ENCODE results near the gene ADAT3. TPM values are rescaled to one million over a fixed set of nuclear protein-coding genes. Genes with fewer than 3 reads are reported as not detected.
A peak's percentile ranks its signal among the peaks of the same experiment; 100 is the strongest.

ADAT3 gene
- total RNA-seq, 3 donors from 2014 or later = 12.5 to 21.9 (median 19.6) TPM

- H3K4me1 ChIP-seq (ENCODE audit: low read depth) = peaks cover 46% of the 10 kb centered on the region
- intact Hi-C loops (cut with DNase I, micrococcal nuclease) = no loop called here
- H3K36me3 ChIP-seq (ENCODE audit: low read depth) = no peaks in the 10 kb centered on the region
- ATAC-seq = no peak
- no peak for TF ChIP-seq CTCF (IDR thresholded peaks at IDR 0.05)
- H3K9me3 ChIP-seq = no peaks in the 10 kb centered on the region
- peak in 1 of 3 donors; percentile 75 for DNase-seq
- H3K4me3 ChIP-seq = peak overlapping the region; percentile 39
Observed at GRCh38 chr19:1862068-1862423, 43.2 kb upstream of the ADAT3 start.

DNA sequence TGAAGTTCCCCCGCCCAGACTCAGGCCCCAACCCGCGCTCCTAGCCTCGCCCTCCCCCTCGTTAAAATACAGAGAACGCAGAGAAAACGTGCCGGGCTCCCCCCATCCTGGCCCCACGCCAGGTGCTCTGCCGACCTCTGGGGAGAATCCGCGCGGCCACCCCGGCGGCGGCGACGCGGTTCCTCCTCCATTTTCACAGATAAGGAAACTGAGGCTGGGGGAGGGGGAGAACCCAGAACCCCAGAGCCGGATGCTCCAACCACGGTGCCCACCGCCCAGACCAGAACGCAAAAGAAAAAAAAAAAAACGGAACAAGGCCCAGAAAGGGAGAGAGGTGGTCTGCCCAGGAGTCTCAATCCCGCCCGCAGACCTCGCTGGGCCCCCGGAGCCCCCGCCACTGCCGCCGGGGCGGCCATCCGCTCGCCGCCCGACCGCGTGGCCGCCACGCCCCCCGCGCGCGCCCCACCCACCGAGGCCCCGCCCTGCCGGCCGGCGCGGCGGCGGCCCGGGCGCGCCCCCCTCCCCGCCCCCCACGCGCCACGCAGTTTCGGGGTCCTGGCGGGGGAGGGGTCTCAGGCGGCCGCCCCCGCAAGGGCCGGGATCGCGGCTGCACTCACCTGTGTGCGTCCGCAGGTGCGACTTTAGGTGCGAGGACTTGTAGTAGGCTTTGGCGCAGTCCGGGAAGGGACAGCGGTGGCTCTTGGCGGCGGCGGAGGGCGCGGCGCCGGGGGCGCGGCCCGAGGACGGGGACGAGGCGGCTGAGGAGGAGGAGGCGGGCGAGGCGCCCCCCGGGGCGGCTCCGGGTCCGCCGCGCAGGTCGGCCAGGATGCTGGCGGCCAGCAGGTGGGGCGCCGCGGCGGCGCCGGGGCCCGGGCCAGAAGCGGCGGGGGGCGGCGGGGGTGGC is 42.5 kb upstream of the ADAT3 start:
- Histone ChIP-seq H3K4me1 (ENCODE audit: low read depth) (peaks cover 45% of the 10 kb centered on the region), H3K4me3 (peak overlapping the region; percentile 39), H3K9me3 (no peaks in the 10 kb centered on the region), H3K36me3 (ENCODE audit: low read depth) (no peaks in the 10 kb centered on the region)
- DNase-seq (peak; percentile 71 to 81 (median 76)), ATAC-seq (peak; percentile 4)
- intact Hi-C loops (cut with DNase I, micrococcal nuclease) = no loop called here
- TF ChIP-seq CTCF (IDR thresholded peaks at IDR 0.05) = no peak

GRCh38 chr19:1863328-1863637 is 41.9 kb upstream of the ADAT3 start, which contains the start of gene KLF16:
Gene KLF16, minus strand, starts transcription at chr19:1863579. Its CDS starts 82 bp downstream, at chr19:1863497.
- no peaks in the 10 kb centered on the region for H3K9me3 ChIP-seq
- DNase-seq = no peak
- H3K4me3 ChIP-seq = peak within 1 kb of the TSS; percentile 39
- intact Hi-C loops (cut with DNase I, micrococcal nuclease) = no loop called here
- no peak for ATAC-seq
- no peaks in the 10 kb centered on the region for H3K36me3 ChIP-seq (ENCODE audit: low read depth)
- TF ChIP-seq CTCF (IDR thresholded peaks at IDR 0.05) = no peak
- H3K4me1 ChIP-seq (ENCODE audit: low read depth) = peaks cover 39% of the 10 kb centered on the region

DNA sequence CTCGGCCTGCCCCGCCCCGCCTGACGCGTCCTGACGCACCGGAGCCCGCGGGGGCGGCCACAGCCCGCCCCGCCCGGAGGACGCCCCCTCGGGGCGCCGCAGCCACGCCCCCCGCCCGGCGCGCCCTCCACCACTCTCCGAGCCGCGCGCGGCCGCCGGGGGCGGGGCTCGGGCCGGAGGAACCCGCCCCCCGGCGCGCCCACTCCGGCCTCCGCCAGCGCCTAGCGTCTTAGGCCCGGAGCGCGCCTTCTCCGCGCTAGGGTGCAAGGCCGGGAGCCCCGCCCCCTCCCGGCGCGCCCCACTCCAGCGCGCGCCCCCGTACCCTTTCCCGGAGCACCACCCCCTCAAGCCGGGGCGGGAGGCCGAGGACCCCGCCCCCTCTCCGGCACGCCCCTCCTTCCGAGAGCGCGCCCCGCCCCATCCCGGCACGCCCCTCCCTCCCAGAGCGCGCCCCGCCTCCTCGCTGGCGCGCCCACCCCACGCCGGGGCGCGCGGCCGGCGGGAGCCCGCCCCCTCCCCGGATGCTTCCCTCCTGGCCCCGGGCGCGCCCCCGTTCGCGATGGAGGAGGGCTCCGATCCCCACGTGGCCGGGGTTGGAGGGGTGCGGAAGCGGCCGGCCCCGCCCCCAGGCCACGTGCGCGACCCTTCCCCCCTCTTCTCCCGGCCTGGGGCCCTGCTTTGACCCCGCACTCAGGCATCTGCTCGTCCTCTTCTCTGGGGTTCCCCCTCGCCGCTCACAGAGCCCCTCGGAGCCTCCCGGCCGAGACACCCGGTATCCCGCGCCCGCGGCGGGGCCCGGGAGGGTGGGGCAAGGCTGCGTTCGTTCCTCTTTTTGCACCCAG is 41.3 kb upstream of the ADAT3 start:
- H3K4me1 ChIP-seq (ENCODE audit: low read depth) = peaks cover 33% of the 10 kb centered on the region
- no peaks in the 10 kb centered on the region for H3K9me3 ChIP-seq
- intact Hi-C loops (cut with DNase I, micrococcal nuclease) = no loop called here
- ATAC-seq = peak; percentile 80
- H3K36me3 ChIP-seq (ENCODE audit: low read depth) = no peaks in the 10 kb centered on the region
- TF ChIP-seq CTCF (IDR thresholded peaks at IDR 0.05) = no peak
- peak; percentile 93 to 95 (median 94) for DNase-seq
- H3K4me3 ChIP-seq = peak overlapping the region; percentile 30

GRCh38 chr19:1864480-1865171 is 40.6 kb upstream of the ADAT3 start:
- H3K4me3 ChIP-seq = peak overlapping the region; percentile 30
- DNase-seq (peak; percentile 79 to 86 (median 85)), ATAC-seq (peak; percentile 49)
- intact Hi-C loops (cut with DNase I, micrococcal nuclease) = no loop called here
- peaks cover 25% of the 10 kb centered on the region for H3K4me1 ChIP-seq (ENCODE audit: low read depth)
- H3K36me3 ChIP-seq (ENCODE audit: low read depth) = no peaks in the 10 kb centered on the region
- TF ChIP-seq CTCF (IDR thresholded peaks at IDR 0.05) = peak; percentile 89
- H3K9me3 ChIP-seq = no peaks in the 10 kb centered on the region

Measured in mucosa of descending colon (tissue), 3 donors.